IMR-90 (cell line): ENCODE measurements around the gene TCF7L2. TPM values are rescaled to one million over a fixed set of nuclear protein-coding genes. Genes with fewer than 3 reads are reported as not detected.

Experiments used
- ATAC-seq: fragments of 200-7000 bp; cut with Tn5 transposase; 2 replicates; pipeline ENCODE4 v1.9.1; 2020; ENCODE audit warnings: low read depth, mild to moderate bottlenecking, moderate library complexity
- BruUV-seq: library from RNA; stranded (reverse); fragments of 400-500 nt; replicated peaks from 2 replicates; lab custom pipeline; 2021; lab: Mats Ljungman, UMichigan
- CTCF ChIA-PET: fragments of 300-600 bp; formaldehyde crosslinking; extraction: SDS; loops from one replicate; lab custom pipeline; 2021; ENCODE audit warnings: antibody characterized with exemption; lab: Yijun Ruan, JAX
- POLR2A ChIA-PET: fragments of 300-600 bp; sonication (Branson Sonifier 250); formaldehyde crosslinking; loops from one replicate; lab custom pipeline; 2022; ENCODE audit warnings: antibody characterized with exemption; ENCODE audit not compliant: unreplicated experiment; lab: Charles Lee
- DNase-seq: peaks from one replicate; pipeline ENCODE4 v3.0.0; 2013
- H2AFZ ChIP-seq: replicated peaks from 2 replicates; pipeline ENCODE3; 2013; ENCODE audit warnings: low read length, mild to moderate bottlenecking; ENCODE audit not compliant: poor library complexity
- H2AK5ac ChIP-seq: 2 replicates; pipeline ENCODE4 v1.6.1; 2013; ENCODE audit warnings: low read depth, low read length, inconsistent platforms
- H2AK9ac ChIP-seq: replicated peaks from 2 replicates; pipeline ENCODE3; 2013; ENCODE audit warnings: mild to moderate bottlenecking, low read depth, low read length, moderate library complexity; ENCODE audit not compliant: poor library complexity
- H2BK120ac ChIP-seq: 2 replicates; pipeline ENCODE4 v1.6.1; 2013; ENCODE audit warnings: low read depth, low read length, inconsistent platforms
- H2BK15ac ChIP-seq: 3 replicates; pipeline ENCODE4 v1.6.1; 2013; ENCODE audit warnings: low read depth, low read length, inconsistent platforms
- H2BK20ac ChIP-seq: 2 replicates; pipeline ENCODE4 v1.6.1; 2013; ENCODE audit warnings: low read depth, mild to moderate bottlenecking, inconsistent platforms, low read length, moderate library complexity
- H2BK5ac ChIP-seq: 2 replicates; pipeline ENCODE4 v1.6.1; 2013; ENCODE audit warnings: mild to moderate bottlenecking, low read depth, low read length, inconsistent platforms; ENCODE audit not compliant: poor library complexity, severe bottlenecking
- H3K14ac ChIP-seq: replicated peaks from 2 replicates; pipeline ENCODE4 v1.6.1; 2013; ENCODE audit warnings: low read depth, low read length, inconsistent platforms
- H3K18ac ChIP-seq: 2 replicates; pipeline ENCODE4 v1.6.1; 2013; ENCODE audit warnings: low read depth, low read length, control low read depth
- H3K23ac ChIP-seq: 2 replicates; pipeline ENCODE4 v1.6.1; 2013; ENCODE audit warnings: low read depth, low read length, inconsistent platforms
- H3K27ac ChIP-seq: 2 replicates; pipeline ENCODE4 v1.5.1; 2013; ENCODE audit warnings: mild to moderate bottlenecking, control low read depth, low read length; ENCODE audit not compliant: insufficient read depth
- H3K27me3 ChIP-seq: 2 replicates; pipeline ENCODE4 v1.6.1; 2013; ENCODE audit warnings: low read length; ENCODE audit not compliant: control insufficient read depth, insufficient read depth
- H3K36me3 ChIP-seq: 2 replicates; pipeline ENCODE4 v1.6.1; 2013; ENCODE audit warnings: low read length, mixed read lengths; ENCODE audit not compliant: control insufficient read depth, insufficient read depth
- H3K4ac ChIP-seq: 2 replicates; pipeline ENCODE4 v1.6.1; 2013; ENCODE audit warnings: low read depth, low read length, inconsistent platforms
- H3K4me1 ChIP-seq: 2 replicates; pipeline ENCODE4 v1.6.1; 2013; ENCODE audit warnings: low read length, mixed read lengths; ENCODE audit not compliant: control insufficient read depth, insufficient read depth
- H3K4me2 ChIP-seq: 2 replicates; pipeline ENCODE4 v1.6.1; 2013; ENCODE audit warnings: low read depth, mild to moderate bottlenecking, control low read depth, low read length, moderate library complexity
- H3K4me3 ChIP-seq: 2 replicates; pipeline ENCODE4 v1.5.1; 2013; ENCODE audit warnings: low read depth, mild to moderate bottlenecking, control low read depth, low read length, moderate library complexity; ENCODE audit not compliant: insufficient read depth
- H3K56ac ChIP-seq: 2 replicates; pipeline ENCODE4 v1.6.1; 2013; ENCODE audit warnings: low read length, inconsistent platforms; ENCODE audit not compliant: insufficient read depth; ENCODE audit errors: extremely low read depth
- H3K79me1 ChIP-seq, 2 experiments: 2 replicates each; pipeline ENCODE4 v1.6.1; 2013; ENCODE audit warnings: low read length in 2 of 2, inconsistent platforms in 1 of 2, low read depth in 1 of 2
- H3K9ac ChIP-seq: 2 replicates; pipeline ENCODE4 v1.6.1; 2013; ENCODE audit warnings: low read depth, low read length, control low read depth
- H3K9me1 ChIP-seq: 2 replicates; pipeline ENCODE4 v1.6.1; 2013; ENCODE audit warnings: low read length, inconsistent platforms; ENCODE audit not compliant: insufficient read depth
- H3K9me3 ChIP-seq: 2 replicates; pipeline ENCODE4 v1.6.1; 2013; ENCODE audit warnings: low read length; ENCODE audit not compliant: control insufficient read depth, insufficient read depth
- H4K20me1 ChIP-seq: 2 replicates; pipeline ENCODE4 v1.6.1; 2013; ENCODE audit warnings: low read length, inconsistent platforms; ENCODE audit not compliant: insufficient read depth
- H4K5ac ChIP-seq: 2 replicates; pipeline ENCODE4 v1.6.1; 2013; ENCODE audit warnings: mild to moderate bottlenecking, low read depth, low read length, control low read depth
- H4K8ac ChIP-seq, 2 experiments: 2 replicates each; pipeline ENCODE4 v1.6.1; 2013; ENCODE audit warnings: low read depth in 2 of 2, low read length in 2 of 2, control low read depth in 1 of 2, inconsistent platforms in 1 of 2
- H4K91ac ChIP-seq: 2 replicates; pipeline ENCODE4 v1.6.1; 2013; ENCODE audit warnings: low read depth, low read length, inconsistent platforms; ENCODE audit not compliant: insufficient read depth
- CEBPB ChIP-seq: IDR thresholded peaks from 2 replicates; pipeline ENCODE4 v1.6.1; 2012; ENCODE audit warnings: low read depth, low read length, improper control_type of control experiment
- FOS ChIP-seq: fragments of 150-350 bp; IDR thresholded peaks from 2 replicates; pipeline ENCODE4 v1.6.1; 2016; ENCODE audit warnings: low read depth, low read length
- RAD21 ChIP-seq: IDR thresholded peaks from 2 replicates; pipeline ENCODE4 v1.6.1; 2012; ENCODE audit warnings: low read length, improper control_type of control experiment
- RCOR1 ChIP-seq: IDR thresholded peaks from 2 replicates; pipeline ENCODE4 v1.6.1; 2012; ENCODE audit warnings: mild to moderate bottlenecking, low read length, improper control_type of control experiment; ENCODE audit not compliant: insufficient replicate concordance
- WGBS, 2 experiments: methylation state at CpG; one replicate each; pipeline versions ENCODE4 v1.1.5 to v1.1.7; 2013; ENCODE audit warnings: missing lambda C conversion rate in 2 of 2; ENCODE audit not compliant: insufficient read length in 1 of 2; ENCODE audit errors: extremely low coverage in 2 of 2; 5-methylcytosine and 5-hydroxymethylcytosine counted together
- dilution Hi-C: fragments of 300-500 bp; cut with HindIII; formaldehyde crosslinking; loops from one replicate; pipeline ENCODE4 v1.14.3; 2018; ENCODE audit warnings: low sequenced_read_pairs; ENCODE audit not compliant: unreplicated experiment
- in situ Hi-C: fragments of 300-500 bp; cut with MboI; formaldehyde crosslinking; loops from 3 replicates; pipeline ENCODE4 v1.14.3; 2019; ENCODE audit warnings: low sequenced_read_pairs, inconsistent platforms, mixed read lengths
- intact Hi-C: fragments of 100-400 bp; cut with micrococcal nuclease; formaldehyde crosslinking; loops from 2 replicates; pipeline ENCODE4 v1.10.0; 2022
- polyA plus RNA-seq, 3 experiments: library from polyadenylated mRNA; depleted of rRNA; stranded (reverse); fragments of >200 nt; gene quantifications; 2 replicates each; pipeline ENCODE4 v1.2.3, GENCODE V29; 2012; ENCODE audit warnings: low replicate concordance in 1 of 3
- total RNA-seq: library from RNA; depleted of rRNA; stranded (reverse); fragments of >200 nt; gene quantifications from 2 replicates; pipeline ENCODE4 v1.2.3, GENCODE V29; 2012
- TF ChIP-seq, protein P1 (sequence below): fragments of 150-350 bp; IDR thresholded peaks from 2 replicates; pipeline ENCODE4 v1.6.1; 2016; ENCODE audit warnings: low read depth, mild to moderate bottlenecking, low read length, moderate library complexity, borderline replicate concordance

Gene TCF7L2
- total and polyA plus RNA-seq, 2 of the 4 experiments (the other 2 are of a cell fraction), result 1.3 to 12.2 TPM

- dilution Hi-C loops (no loop called here), intact Hi-C loops (no loop called here), in situ Hi-C loops (no loop called here)
- Histone ChIP-seq H2AFZ (no peak overlapping the region), H2AK9ac (no peak overlapping the region), H3K14ac (0 out of 2 replicates have a peak overlapping the region, but pooled peaks have one; percentile 8), H2BK20ac (no peak overlapping the region), H3K36me3 (peaks cover 4% of the 10 kb centered on the region; the same call in 1 of the 2 replicates), H2BK120ac (no peak overlapping the region), H2BK15ac (0 out of 3 replicates have a peak overlapping the region, but pooled peaks have one; percentile 52), H3K23ac (no peak overlapping the region), H3K9ac (no peak overlapping the region), H4K91ac (no peak overlapping the region), H3K9me3 (no peaks in the 10 kb centered on the region), H4K20me1 (peaks cover 3% of the 10 kb centered on the region; the same call in 1 of the 2 replicates), H3K27me3 (no peaks in the 10 kb centered on the region), H3K27ac (no peak overlapping the region), H3K4me3 (no peak overlapping the region), H3K18ac (no peak overlapping the region), H3K56ac (no peak overlapping the region), H2BK5ac (no peak overlapping the region), H2AK5ac (no peak overlapping the region), H3K9me1 (peaks cover 15% of the 10 kb centered on the region), H3K4me2 (no peak overlapping the region), H3K4ac (no peak overlapping the region), H3K79me1 (peaks cover 20 to 38% of the 10 kb centered on the region in 2 experiments), H3K4me1 (peaks cover 4% of the 10 kb centered on the region), H4K8ac (no peak overlapping the region), H4K5ac (no peak overlapping the region)
- POLR2A ChIA-PET, result no interaction called here
- WGBS, 2 experiments, result 83% methylated on average over 1 of the region's 8 CpGs; no CpG with 5 or more reads in 1 of the 2 experiments
- DNase-seq (no peak), ATAC-seq (no peak)
- BruUV-seq, result no TSS peak
- CTCF ChIA-PET, result no interaction called here
- TF ChIP-seq RAD21, result no peak
- no peak for TF ChIP-seq FOS
- TF ChIP-seq, protein P1, sequence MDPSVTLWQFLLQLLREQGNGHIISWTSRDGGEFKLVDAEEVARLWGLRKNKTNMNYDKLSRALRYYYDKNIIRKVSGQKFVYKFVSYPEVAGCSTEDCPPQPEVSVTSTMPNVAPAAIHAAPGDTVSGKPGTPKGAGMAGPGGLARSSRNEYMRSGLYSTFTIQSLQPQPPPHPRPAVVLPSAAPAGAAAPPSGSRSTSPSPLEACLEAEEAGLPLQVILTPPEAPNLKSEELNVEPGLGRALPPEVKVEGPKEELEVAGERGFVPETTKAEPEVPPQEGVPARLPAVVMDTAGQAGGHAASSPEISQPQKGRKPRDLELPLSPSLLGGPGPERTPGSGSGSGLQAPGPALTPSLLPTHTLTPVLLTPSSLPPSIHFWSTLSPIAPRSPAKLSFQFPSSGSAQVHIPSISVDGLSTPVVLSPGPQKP, result no peak
- TF ChIP-seq CEBPB, result peak; percentile 32; the same call in 1 of the 2 replicates
- no peak for TF ChIP-seq RCOR1
Measured at GRCh38 chr10:113080061-113080924, 130.2 kb downstream of the TCF7L2 start.
